Brain microvascular endothelial cell (primary cell): ENCODE data around the gene TMC1.

Experiments
- DNase-seq: peaks from one replicate; pipeline ENCODE4 v3.0.0-alpha.2; 2020
- H3K27ac ChIP-seq: fragments of 250-450 bp; sonication (Bioruptor Pico); 2 replicates; pipeline ENCODE4 v1.5.1; 2020; ENCODE audit warnings: mild to moderate bottlenecking, moderate library complexity
- H3K27me3 ChIP-seq: fragments of 250-450 bp; sonication (Bioruptor Pico); replicated peaks from 2 replicates; pipeline ENCODE4 v1.5.1; 2020; ENCODE audit warnings: mild to moderate bottlenecking
- H3K36me3 ChIP-seq: fragments of 250-450 bp; sonication (Bioruptor Pico); replicated peaks from 2 replicates; pipeline ENCODE4 v1.5.1; 2020; ENCODE audit warnings: mild to moderate bottlenecking
- H3K4me3 ChIP-seq: 2 replicates; pipeline ENCODE4 v1.5.1; 2011; ENCODE audit warnings: low read depth, mild to moderate bottlenecking, control low read depth, low read length, moderate library complexity
- in situ Hi-C: cut with HindIII; loops from 2 replicates; pipeline ENCODE4 v1.10.0; 2017; ENCODE audit warnings: low sequenced_read_pairs, low pct_ligation_motif_present
- TF ChIP-seq, protein P1 (sequence below): IDR thresholded peaks from 2 replicates; pipeline ENCODE4 v1.5.1; 2011; ENCODE audit warnings: low read depth, mild to moderate bottlenecking, moderate library complexity, low read length, control low read depth, inconsistent platforms; ENCODE audit errors: missing control alignments

The TMC1 gene

GRCh38 chr9:72579880-72580550 is 58.6 kb downstream of the TMC1 start:
- in situ Hi-C loops: loop anchor here (25.0 kb wide), 1 partner anchor 218 kb away; the partner anchor contains the start of gene ZFAND5

DNA sequence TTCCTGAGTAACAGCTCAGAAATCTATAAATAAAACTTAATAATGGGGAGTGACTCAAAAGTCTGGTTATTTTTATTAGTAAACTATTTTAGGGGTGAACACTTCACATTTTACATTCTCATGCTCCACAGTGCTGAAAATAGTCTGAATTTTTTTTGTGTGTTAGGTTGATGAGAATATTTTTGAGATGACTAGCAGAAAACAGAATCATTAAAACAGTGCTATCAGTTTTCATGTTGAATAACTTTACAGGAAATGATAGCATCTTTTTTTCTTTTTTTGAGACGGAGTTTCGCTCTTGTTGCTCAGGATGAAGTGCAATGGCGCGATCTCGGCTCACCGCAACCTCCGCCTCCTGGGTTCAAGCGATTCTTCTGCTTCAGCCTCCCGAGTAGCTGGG is 60.3 kb downstream of the TMC1 start:
- H3K4me3 ChIP-seq: no peak overlapping the region
- no peaks in the 10 kb centered on the region for H3K36me3 ChIP-seq
- in situ Hi-C loops: loop anchor here (25.0 kb wide), 1 partner anchor 219 kb away; the partner anchor contains the start of gene ZFAND5
- H3K27ac ChIP-seq: peak overlapping the region; percentile 54
- TF ChIP-seq, protein P1, sequence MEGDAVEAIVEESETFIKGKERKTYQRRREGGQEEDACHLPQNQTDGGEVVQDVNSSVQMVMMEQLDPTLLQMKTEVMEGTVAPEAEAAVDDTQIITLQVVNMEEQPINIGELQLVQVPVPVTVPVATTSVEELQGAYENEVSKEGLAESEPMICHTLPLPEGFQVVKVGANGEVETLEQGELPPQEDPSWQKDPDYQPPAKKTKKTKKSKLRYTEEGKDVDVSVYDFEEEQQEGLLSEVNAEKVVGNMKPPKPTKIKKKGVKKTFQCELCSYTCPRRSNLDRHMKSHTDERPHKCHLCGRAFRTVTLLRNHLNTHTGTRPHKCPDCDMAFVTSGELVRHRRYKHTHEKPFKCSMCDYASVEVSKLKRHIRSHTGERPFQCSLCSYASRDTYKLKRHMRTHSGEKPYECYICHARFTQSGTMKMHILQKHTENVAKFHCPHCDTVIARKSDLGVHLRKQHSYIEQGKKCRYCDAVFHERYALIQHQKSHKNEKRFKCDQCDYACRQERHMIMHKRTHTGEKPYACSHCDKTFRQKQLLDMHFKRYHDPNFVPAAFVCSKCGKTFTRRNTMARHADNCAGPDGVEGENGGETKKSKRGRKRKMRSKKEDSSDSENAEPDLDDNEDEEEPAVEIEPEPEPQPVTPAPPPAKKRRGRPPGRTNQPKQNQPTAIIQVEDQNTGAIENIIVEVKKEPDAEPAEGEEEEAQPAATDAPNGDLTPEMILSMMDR: no peak
- DNase-seq: no peak
- H3K27me3 ChIP-seq: no peaks in the 10 kb centered on the region

More at GRCh38 chr9:72579880-72580550, 58.6 kb downstream of the TMC1 start:
- no peak overlapping the region for H3K27ac ChIP-seq
- H3K27me3 ChIP-seq: no peaks in the 10 kb centered on the region
- TF ChIP-seq, protein P1: no peak
- H3K36me3 ChIP-seq: no peaks in the 10 kb centered on the region
- DNase-seq: no peak
- no peak overlapping the region for H3K4me3 ChIP-seq

DNA sequence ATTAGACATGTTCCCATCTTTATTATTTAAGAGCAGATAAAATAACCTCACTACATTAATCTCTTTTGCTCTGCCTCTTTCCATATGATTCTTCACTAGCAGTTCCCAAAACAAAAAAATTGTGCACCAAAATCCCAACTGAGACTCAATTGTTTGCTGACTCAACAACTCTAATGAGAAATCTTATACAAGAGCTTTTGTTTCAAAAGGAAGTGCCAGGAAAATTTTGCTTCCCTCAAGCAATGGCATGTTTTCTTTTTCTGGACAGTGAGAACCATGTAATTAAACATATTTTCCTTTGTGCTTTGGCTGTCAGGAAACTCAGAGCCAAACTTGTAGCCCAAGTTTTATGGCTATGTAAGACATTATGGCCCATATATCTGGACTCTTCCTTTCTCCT is 62.0 kb downstream of the TMC1 start:
- DNase-seq: no peak
- TF ChIP-seq, protein P1: no peak
- no peaks in the 10 kb centered on the region for H3K36me3 ChIP-seq
- in situ Hi-C loops: loop anchor here (25.0 kb wide), 1 partner anchor 221 kb away; the partner anchor contains the start of gene ZFAND5
- no peaks in the 10 kb centered on the region for H3K27me3 ChIP-seq
- no peak overlapping the region for H3K27ac ChIP-seq
- H3K4me3 ChIP-seq: no peak overlapping the region

DNA sequence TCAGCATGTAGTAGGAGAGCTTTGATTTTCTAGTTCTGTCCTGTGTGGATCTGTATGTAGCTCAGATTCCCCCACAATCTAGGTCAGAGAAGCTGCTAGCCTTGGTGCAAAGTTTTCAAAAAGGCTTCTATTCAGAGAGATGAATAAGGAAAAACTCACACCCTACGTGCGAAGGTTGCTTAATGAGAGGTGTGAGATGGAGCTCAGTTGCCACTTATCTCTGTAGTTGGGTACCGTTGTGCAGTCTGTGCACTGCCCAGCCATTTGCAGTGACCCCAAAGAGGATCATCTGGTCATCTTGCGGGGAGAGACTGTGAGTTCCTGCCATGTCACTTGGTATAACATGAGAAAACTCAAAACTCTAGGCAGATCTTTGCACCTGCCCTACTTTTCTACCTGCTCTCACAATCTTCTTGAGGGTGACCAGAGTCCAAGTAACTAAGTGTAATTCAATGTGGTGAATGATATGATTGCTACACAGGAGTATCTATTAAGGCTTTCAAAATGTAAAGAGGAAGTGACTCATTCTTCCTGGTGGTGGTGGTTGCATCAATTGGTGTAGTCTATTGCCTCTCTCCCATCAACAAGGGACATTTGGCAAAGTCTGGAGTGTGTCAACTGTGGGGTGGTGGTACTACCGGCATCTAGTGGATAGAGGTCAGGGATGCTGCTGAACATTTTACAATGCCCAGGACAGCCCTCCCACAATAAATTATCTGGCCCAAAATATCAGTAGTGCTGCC is 65.2 kb downstream of the TMC1 start:
- no peaks in the 10 kb centered on the region for H3K36me3 ChIP-seq
- TF ChIP-seq, protein P1: peak; percentile 54
- in situ Hi-C loops: loop anchor here (25.0 kb wide), 1 partner anchor 224 kb away; the partner anchor contains the start of gene ZFAND5
- no peak overlapping the region for H3K4me3 ChIP-seq
- no peak overlapping the region for H3K27ac ChIP-seq
- peak; percentile 75 for DNase-seq
- no peaks in the 10 kb centered on the region for H3K27me3 ChIP-seq

DNA sequence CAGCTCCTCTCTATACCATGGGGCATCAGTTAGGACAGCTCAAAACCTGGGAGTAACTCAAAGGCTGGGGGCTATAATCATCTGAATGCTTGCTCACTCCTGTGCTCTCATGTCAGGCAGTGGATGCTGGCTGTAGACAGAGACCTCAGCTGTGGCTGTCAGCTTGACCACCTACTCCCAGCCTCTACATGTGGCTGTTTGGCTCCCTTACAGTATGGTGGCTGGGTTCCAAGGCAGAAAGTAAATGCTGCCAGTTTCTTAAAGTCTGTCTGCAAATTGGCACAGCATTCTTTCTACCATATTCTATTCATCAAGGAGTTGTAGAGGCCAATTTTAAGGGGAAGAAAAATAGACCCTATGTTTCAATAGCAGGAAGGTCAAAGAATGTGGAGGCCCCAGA is 66.9 kb downstream of the TMC1 start:
- no peak overlapping the region for H3K4me3 ChIP-seq
- no peak for DNase-seq
- in situ Hi-C loops: loop anchor here (25.0 kb wide), 1 partner anchor 226 kb away; the partner anchor contains the start of gene ZFAND5
- no peaks in the 10 kb centered on the region for H3K27me3 ChIP-seq
- no peak overlapping the region for H3K27ac ChIP-seq
- TF ChIP-seq, protein P1: no peak
- H3K36me3 ChIP-seq: no peaks in the 10 kb centered on the region
